H1 (cell line): ENCODE data around the gene VWA2. TPM values are rescaled to one million over a fixed set of nuclear protein-coding genes. Genes with fewer than 3 reads are reported as not detected.

Experiments used
- CTCF ChIA-PET: fragments of 300-600 bp; sonication (Branson Sonifier 250); formaldehyde crosslinking; loops from one replicate; lab custom pipeline; 2021; ENCODE audit not compliant: partially characterized antibody; lab: Charles Lee
- POLR2A ChIA-PET: fragments of 300-600 bp; sonication (Branson Sonifier 250); formaldehyde crosslinking; loops from one replicate; lab custom pipeline; 2021; ENCODE audit warnings: inconsistent platforms; ENCODE audit not compliant: partially characterized antibody; lab: Charles Lee
- DNase-seq, 2 experiments: peaks; one replicate each; pipeline versions ENCODE4 v3.0.0 to v3.0.0-alpha.2; 2010 to 2022; ENCODE audit warnings: low spot score in 2 of 2, low read depth in 1 of 2, mixed read lengths in 1 of 2
- FAIRE-seq: peaks from 2 replicates; lab custom pipeline; 2011; peaks lifted over from hg19 to GRCh38; lab: Jason Lieb, UNC
- H2AFZ ChIP-seq: 2 replicates; pipeline ENCODE4 v1.8.1; 2012; ENCODE audit warnings: low read length, inconsistent platforms
- H2AK5ac ChIP-seq: 2 replicates; pipeline ENCODE4 v1.6.1; 2013; ENCODE audit warnings: low read depth, low read length
- H2BK120ac ChIP-seq: replicated peaks from 2 replicates; pipeline ENCODE3; 2013; ENCODE audit warnings: low read depth, low read length, inconsistent platforms
- H2BK12ac ChIP-seq: 2 replicates; pipeline ENCODE4 v1.6.1; 2013; ENCODE audit warnings: low read depth, low read length
- H2BK15ac ChIP-seq: 2 replicates; pipeline ENCODE4 v1.6.1; 2013; ENCODE audit warnings: low read length
- H2BK20ac ChIP-seq: 2 replicates; pipeline ENCODE4 v1.6.1; 2013; ENCODE audit warnings: low read length
- H2BK5ac ChIP-seq: 2 replicates; pipeline ENCODE4 v1.6.1; 2013; ENCODE audit warnings: low read depth, low read length
- H3K14ac ChIP-seq: 2 replicates; pipeline ENCODE4 v1.6.1; 2013; ENCODE audit warnings: inconsistent platforms; ENCODE audit not compliant: insufficient read length
- H3K18ac ChIP-seq: 2 replicates; pipeline ENCODE4 v1.6.1; 2013; ENCODE audit warnings: low read length; ENCODE audit errors: extremely low read depth
- H3K23ac ChIP-seq: 2 replicates; pipeline ENCODE4 v1.6.1; 2013; ENCODE audit warnings: inconsistent platforms; ENCODE audit not compliant: insufficient read length
- H3K23me2 ChIP-seq: 2 replicates; pipeline ENCODE4 v1.6.1; 2013; ENCODE audit warnings: low read depth, low read length
- H3K27ac ChIP-seq: 2 replicates; pipeline ENCODE4 v1.6.1; 2011; ENCODE audit warnings: low read depth, low read length, inconsistent platforms
- H3K27me3 ChIP-seq, 4 experiments: replicated peaks in 1 of 4; 1 replicate in 1 of 4; 2 replicates in 3 of 4; pipeline versions ENCODE4 v1.6.1 to v1.8.1; 2011 to 2013; ENCODE audit warnings: low read length in 3 of 4, mild to moderate bottlenecking in 3 of 4, inconsistent platforms in 2 of 4, mixed read lengths in 2 of 4, moderate library complexity in 1 of 4; ENCODE audit not compliant: control insufficient read depth in 3 of 4, insufficient read depth in 3 of 4; ENCODE audit errors: extremely low read depth in 1 of 4
- H3K36me3 ChIP-seq, 4 experiments: 2 replicates each; pipeline versions ENCODE4 v1.6.1 to v1.8.1; 2011 to 2013; ENCODE audit warnings: mild to moderate bottlenecking in 4 of 4, low read length in 3 of 4, moderate library complexity in 2 of 4, control low read depth in 1 of 4, inconsistent platforms in 1 of 4; ENCODE audit not compliant: insufficient read depth in 4 of 4, control insufficient read depth in 2 of 4
- H3K4ac ChIP-seq: replicated peaks from 2 replicates; pipeline ENCODE3; 2013; ENCODE audit warnings: low read length, low read depth, mixed read lengths, inconsistent platforms; ENCODE audit not compliant: insufficient read length
- H3K4me1 ChIP-seq, 4 experiments: replicated peaks in 1 of 4; 1 replicate in 1 of 4; 2 replicates in 3 of 4; pipeline versions ENCODE4 v1.6.1 to v1.8.1; 2011 to 2013; ENCODE audit warnings: low read length in 3 of 4, inconsistent platforms in 2 of 4, mixed read lengths in 1 of 4; ENCODE audit not compliant: insufficient read depth in 4 of 4, control insufficient read depth in 3 of 4
- H3K4me2 ChIP-seq, 2 experiments: 2 replicates each; pipeline versions ENCODE4 v1.6.1 to v1.8.1; 2011 to 2013; ENCODE audit warnings: low read depth in 2 of 2, low read length in 2 of 2, control low read depth in 1 of 2, inconsistent platforms in 1 of 2, mild to moderate bottlenecking in 1 of 2; ENCODE audit not compliant: insufficient read depth in 1 of 2
- H3K4me3 ChIP-seq, 4 experiments: fragments of 200-600, 300-600 bp in 1 of 4; sonication (generic), shearing (Covaris generic), sonication (Bioruptor Twin) in 1 of 4; 2 replicates each; pipeline versions ENCODE4 v1.5.1 to v1.8.1; 2011 to 2016; ENCODE audit warnings: low read length in 4 of 4, low read depth in 3 of 4, control low read depth in 2 of 4, inconsistent platforms in 2 of 4, mild to moderate bottlenecking in 2 of 4, mixed read lengths in 1 of 4, moderate library complexity in 1 of 4; ENCODE audit not compliant: insufficient read depth in 2 of 4; ENCODE audit errors: extremely low read depth in 1 of 4
- H3K56ac ChIP-seq: replicated peaks from 2 replicates; pipeline ENCODE3; 2013; ENCODE audit warnings: low read depth, mild to moderate bottlenecking, mixed read lengths, low read length, inconsistent platforms; ENCODE audit not compliant: insufficient read length
- H3K79me1 ChIP-seq: 2 replicates; pipeline ENCODE4 v1.6.1; 2013; ENCODE audit warnings: low read depth, low read length, control low read depth
- H3K79me2 ChIP-seq, 2 experiments: 2 replicates each; pipeline versions ENCODE4 v1.6.1 to v1.8.1; 2012 to 2013; ENCODE audit warnings: low read length in 2 of 2, mild to moderate bottlenecking in 2 of 2, inconsistent platforms in 1 of 2; ENCODE audit not compliant: insufficient read depth in 2 of 2, control insufficient read depth in 1 of 2
- H3K9ac ChIP-seq, 4 experiments: replicated peaks in 1 of 4; 1 replicate in 1 of 4; 2 replicates in 3 of 4; pipeline versions ENCODE4 v1.6.1 to v1.8.1; 2011 to 2013; ENCODE audit warnings: low read depth in 3 of 4, low read length in 3 of 4, control low read depth in 2 of 4, mild to moderate bottlenecking in 2 of 4, moderate library complexity in 2 of 4, inconsistent platforms in 1 of 4; ENCODE audit errors: extremely low read depth in 1 of 4
- H3K9me3 ChIP-seq, 2 experiments: 2 replicates each; pipeline versions ENCODE4 v1.6.1 to v1.8.1; 2012 to 2013; ENCODE audit warnings: mild to moderate bottlenecking in 2 of 2, moderate library complexity in 2 of 2, control low read depth in 1 of 2, inconsistent platforms in 1 of 2, low read depth in 1 of 2, low read length in 1 of 2, mixed read lengths in 1 of 2; ENCODE audit not compliant: insufficient read depth in 2 of 2
- H4K20me1 ChIP-seq, 2 experiments: replicated peaks in 1 of 2; 2 replicates each; pipeline versions ENCODE3 to v1.8.1; 2011 to 2013; ENCODE audit warnings: inconsistent platforms in 2 of 2, low read length in 2 of 2, mild to moderate bottlenecking in 1 of 2; ENCODE audit not compliant: insufficient read depth in 2 of 2, control insufficient read depth in 1 of 2
- H4K5ac ChIP-seq: 2 replicates; pipeline ENCODE4 v1.6.1; 2013; ENCODE audit warnings: low read length, low read depth, mixed read lengths, inconsistent platforms; ENCODE audit not compliant: insufficient read length
- H4K8ac ChIP-seq: 2 replicates; pipeline ENCODE4 v1.8.0; 2013; ENCODE audit warnings: mild to moderate bottlenecking, moderate library complexity, low read length, inconsistent platforms; ENCODE audit not compliant: insufficient read depth; ENCODE audit errors: extremely low read depth
- H4K91ac ChIP-seq: replicated peaks from 2 replicates; pipeline ENCODE3; 2013; ENCODE audit warnings: low read length, mixed read lengths, inconsistent platforms; ENCODE audit not compliant: insufficient read length
- CBX8 ChIP-seq: fragments of 300-800, 300-1000 bp; sonication (generic); IDR thresholded peaks from 2 replicates; pipeline ENCODE4 v1.7.1; 2016; ENCODE audit warnings: low read depth, low read length, borderline replicate concordance
- EGR1 ChIP-seq: IDR thresholded peaks from 2 replicates; pipeline ENCODE4 v1.6.1; 2011; ENCODE audit warnings: low read depth, low read length, borderline replicate concordance
- HDAC2 ChIP-seq, 2 experiments: fragments of 300-600 bp in 1 of 2; sonication (generic) in 1 of 2; IDR thresholded peaks; 2 replicates each; pipeline ENCODE4 v1.6.1; 2011 to 2012; ENCODE audit warnings: low read depth in 2 of 2, low read length in 2 of 2, mild to moderate bottlenecking in 2 of 2, moderate library complexity in 2 of 2, borderline replicate concordance in 1 of 2, inconsistent platforms in 1 of 2
- POU5F1 ChIP-seq: IDR thresholded peaks from 2 replicates; pipeline ENCODE4 v1.6.1; 2011; ENCODE audit warnings: low read depth, mild to moderate bottlenecking, low read length, moderate library complexity
- RFX5 ChIP-seq: IDR thresholded peaks from 2 replicates; pipeline ENCODE4 v1.6.1; 2011; ENCODE audit warnings: low read depth, low read length, improper control_type of control experiment, borderline replicate concordance
- RXRA ChIP-seq: IDR thresholded peaks from 2 replicates; pipeline ENCODE4 v1.6.1; 2011; ENCODE audit warnings: low read depth, mild to moderate bottlenecking, low read length, moderate library complexity; ENCODE audit not compliant: insufficient read depth
- SAP30 ChIP-seq: fragments of 300-600 bp; sonication (generic); IDR thresholded peaks from 2 replicates; pipeline ENCODE4 v1.7.1; 2012; ENCODE audit warnings: low read length, moderate library complexity, mild to moderate bottlenecking, inconsistent platforms; ENCODE audit not compliant: insufficient read depth, insufficient replicate concordance
- TAF7 ChIP-seq: optimal IDR thresholded peaks from 2 replicates; pipeline ENCODE3; 2011; ENCODE audit warnings: low read depth, mild to moderate bottlenecking, inconsistent platforms, low read length, moderate library complexity, borderline replicate concordance
- WGBS, 2 experiments: shearing (Covaris generic) in 1 of 2; methylation state at CpG; one replicate each; pipeline versions ENCODE4 v1.1.6 to v1.1.7; 2013 to 2015; ENCODE audit warnings: low lambda C conversion rate in 2 of 2, mixed read lengths in 2 of 2, inconsistent platforms in 1 of 2, low coverage in 1 of 2, missing lambda C conversion rate in 1 of 2; ENCODE audit not compliant: insufficient replicate concordance in 2 of 2, insufficient coverage in 1 of 2, insufficient read length in 1 of 2; ENCODE audit errors: extremely low coverage in 1 of 2, missing lambda C conversion rate in 1 of 2; 5-methylcytosine and 5-hydroxymethylcytosine counted together
- polyA plus RNA-seq, 7 experiments: library from polyadenylated mRNA; depleted of rRNA in 3 of 7; stranded (reverse) in 5 of 7; unstranded in 2 of 7; fragments of >200 nt in 5 of 7; fragments of 200-250 nt in 2 of 7; gene quantifications; 1 replicate in 5 of 7; 2 replicates in 1 of 7; 4 replicates in 1 of 7; pipeline versions ENCODE4 v1.2.1 to v1.2.3, GENCODE V29; 2011 to 2013; ENCODE audit warnings: missing spikeins in 2 of 7, mixed read lengths in 2 of 7
- total RNA-seq: library from RNA; stranded (reverse); fragmentation: NEBNext Ultra II Directional; extraction: Animal tissue kit (Norgen Biotek cat#: 25700); gene quantifications from 2 replicates; pipeline ENCODE4 v1.2.1, GENCODE V29; 2021

The VWA2 gene
- total and polyA plus RNA-seq, 2 of the 8 experiments (the other 6 are each of a cell fraction or from before 2014, with no cell fraction given) = 2.8 to 2.9 TPM

GRCh38 chr10:114274616-114275453 lies 35.8 kb downstream of the VWA2 start:
- no peak overlapping the region for H2BK20ac ChIP-seq
- H3K14ac ChIP-seq = no peak overlapping the region
- H2BK15ac ChIP-seq = no peak overlapping the region
- H3K36me3 ChIP-seq = no peaks in the 10 kb centered on the region
- ChIA-PET POLR2A (no interaction called here), CTCF (interaction anchor here (0.6 to 4.1 kb wide), 4 partner anchors 12 to 160 kb away, joined by 3 to 15 read pairs (median 4); no protein-coding TSS in a partner anchor)
- H3K23me2 ChIP-seq = 0 out of 2 replicates have a peak, but pooled peaks cover 2% of the 10 kb centered on the region
- no peak overlapping the region for H2BK5ac ChIP-seq
- no peaks in the 10 kb centered on the region; a peak in 1 of 7 replicates for H3K27me3 ChIP-seq
- H4K20me1 ChIP-seq = no peaks in the 10 kb centered on the region
- whole genome bisulfite sequencing, 2 experiments = 90% methylated on average over 16 of the region's 16 CpGs; no CpG with 5 or more reads in 1 of the 2 experiments
- FAIRE-seq (no peak), DNase-seq (no peak)
- no peak overlapping the region for H3K56ac ChIP-seq
- no peak overlapping the region; the same call in 1 of the 2 replicates for H2BK12ac ChIP-seq
- H4K91ac ChIP-seq = no peak overlapping the region
- H3K9ac ChIP-seq = no peak overlapping the region
- H3K23ac ChIP-seq = no peak overlapping the region
- no peak overlapping the region for H3K27ac ChIP-seq
- TF ChIP-seq POU5F1 (no peak), SAP30 (no peak), RFX5 (no peak), CBX8 (no peak), RXRA (no peak), EGR1 (no peak), HDAC2 (IDR thresholded peaks at IDR 0.05; ENCODE audit: borderline replicate concordance in 1 of 2, low read depth in 2 of 2, low read length in 2 of 2) (no peak), TAF7 (no peak)
- H2AK5ac ChIP-seq = no peak overlapping the region
- no peak overlapping the region for H3K4me3 ChIP-seq
- no peaks in the 10 kb centered on the region for H3K79me2 ChIP-seq
- H3K4me2 ChIP-seq = no peak overlapping the region
- H2BK120ac ChIP-seq = no peak overlapping the region
- H4K8ac ChIP-seq = no peak overlapping the region
- H3K9me3 ChIP-seq = no peaks in the 10 kb centered on the region
- H4K5ac ChIP-seq = no peak overlapping the region
- H3K4ac ChIP-seq = no peak overlapping the region
- no peak overlapping the region for H3K18ac ChIP-seq
- H3K4me1 ChIP-seq = no peaks in the 10 kb centered on the region; a peak in 1 of 7 replicates
- H3K79me1 ChIP-seq = no peaks in the 10 kb centered on the region
- no peak overlapping the region for H2AFZ ChIP-seq
